Endometrium (tissue), 2 donors: ENCODE measurements around the gene PHF21B.
A peak's percentile ranks its signal among the peaks of the same experiment; 100 is the strongest.

Experiments used
- FAIRE-seq: peaks from 2 replicates; lab custom pipeline; 2012; peaks lifted over from hg19 to GRCh38; lab: Jason Lieb, UNC
- donor health status: control.
- donor health status: control.

PHF21B gene

DNA sequence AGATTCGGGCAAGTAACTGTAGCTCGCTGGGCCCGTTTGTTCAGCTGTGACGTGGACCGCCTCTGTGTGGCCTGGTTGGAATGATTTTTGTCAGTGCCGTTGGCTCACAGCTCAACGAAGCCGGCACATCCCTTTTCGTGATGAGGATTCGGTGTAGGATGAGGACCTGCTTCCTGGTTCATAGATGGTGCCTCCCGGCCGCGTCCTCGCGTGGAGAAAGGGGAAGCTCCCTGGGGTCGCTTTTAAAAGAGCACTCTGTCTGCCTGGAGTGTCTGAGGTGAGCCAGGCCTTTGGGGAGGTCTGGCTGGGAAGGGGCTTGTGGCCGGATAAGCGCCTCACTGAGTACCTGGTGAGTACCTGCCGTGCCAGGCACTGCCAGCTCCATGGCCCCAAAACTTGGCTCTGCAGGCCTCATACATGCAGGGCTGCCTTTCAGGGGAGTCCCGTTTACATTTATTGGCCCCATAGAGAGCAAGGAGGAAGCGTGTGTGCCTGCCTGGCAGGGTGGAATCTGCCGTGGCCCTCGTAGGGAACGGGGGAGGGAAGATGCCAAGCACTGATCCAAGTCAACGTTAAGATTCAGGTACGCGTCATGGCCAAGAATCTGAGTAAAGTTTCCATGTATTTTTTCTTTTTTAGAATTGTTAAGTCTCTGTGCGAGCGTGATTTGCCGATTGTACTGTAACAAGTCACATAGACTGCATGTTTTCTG lies 169.0 kb downstream of the PHF21B start:
- no peak for FAIRE-seq

DNA sequence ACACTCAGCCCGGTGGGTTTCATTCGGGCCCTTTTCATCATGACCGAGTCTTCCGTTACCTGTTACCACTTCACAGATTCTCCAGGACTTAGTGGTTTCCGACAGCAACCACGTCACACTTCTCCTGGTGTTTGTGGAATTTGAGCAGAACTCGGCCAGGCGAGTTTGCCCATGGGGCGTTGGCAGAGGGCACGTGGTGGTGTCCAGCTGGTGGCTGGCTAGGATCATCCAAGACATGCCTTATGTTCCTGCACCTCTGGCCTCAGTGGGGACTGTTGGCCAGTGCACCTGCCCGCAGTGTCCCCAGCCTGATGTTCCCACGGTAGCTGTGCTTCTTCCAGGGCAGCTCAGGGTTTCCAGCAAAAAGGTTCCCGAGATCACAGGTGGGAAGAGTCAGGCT lies 170.1 kb downstream of the PHF21B start:
- no peak for FAIRE-seq

DNA sequence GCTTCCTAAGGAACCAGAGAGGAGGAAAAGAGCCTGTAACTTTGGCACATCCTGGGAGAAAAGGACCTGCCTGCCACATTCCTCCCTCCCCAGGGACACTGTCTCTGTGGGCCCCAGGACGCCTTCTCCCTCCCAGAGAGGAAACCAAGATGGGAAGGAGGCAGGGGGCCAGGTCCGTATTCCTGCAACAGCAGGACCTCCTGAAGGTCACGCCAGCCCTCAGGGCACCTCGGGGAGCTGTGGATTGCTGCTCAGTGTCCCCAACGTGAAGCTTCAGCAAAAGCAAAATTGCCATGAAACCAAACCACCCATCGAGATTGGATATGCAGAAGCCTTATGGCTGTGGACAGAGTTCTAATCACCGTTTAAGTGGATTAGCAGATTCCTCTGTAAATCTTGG lies 170.7 kb downstream of the PHF21B start:
- FAIRE-seq: no peak

DNA sequence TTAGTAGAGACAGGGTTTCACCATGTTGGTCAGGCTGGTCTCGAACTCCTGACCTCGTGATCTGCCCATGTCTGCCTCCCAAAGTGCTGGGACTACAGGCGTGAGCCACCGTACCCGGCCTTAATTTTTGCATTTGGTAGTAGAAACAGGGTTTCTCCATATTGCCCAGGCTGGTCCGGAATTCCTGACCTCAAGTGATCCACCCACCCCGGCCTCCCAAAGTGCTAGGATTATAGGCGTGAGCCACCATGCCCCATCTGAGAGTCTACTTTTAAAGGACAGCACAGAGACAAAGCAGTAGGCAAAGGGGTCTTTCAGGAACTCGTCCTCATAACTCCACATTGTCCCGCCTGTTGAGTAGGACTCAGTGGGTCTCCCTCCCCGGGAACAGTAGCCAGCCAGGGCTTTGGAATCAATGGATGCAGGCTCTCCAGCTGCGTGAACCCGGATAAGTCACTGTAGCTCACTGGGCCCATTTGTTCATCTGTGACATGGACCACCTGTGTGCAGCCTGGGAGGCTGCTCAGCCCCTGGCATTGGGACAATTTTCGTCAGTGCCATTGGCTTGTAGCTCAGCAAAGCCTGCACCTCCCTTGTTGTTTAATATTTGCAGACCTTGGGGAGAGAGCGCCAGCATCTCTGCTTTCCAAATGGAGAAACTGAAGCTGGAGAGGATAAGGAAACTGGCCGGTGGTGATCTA lies 171.3 kb downstream of the PHF21B start:
- FAIRE-seq: no peak

DNA sequence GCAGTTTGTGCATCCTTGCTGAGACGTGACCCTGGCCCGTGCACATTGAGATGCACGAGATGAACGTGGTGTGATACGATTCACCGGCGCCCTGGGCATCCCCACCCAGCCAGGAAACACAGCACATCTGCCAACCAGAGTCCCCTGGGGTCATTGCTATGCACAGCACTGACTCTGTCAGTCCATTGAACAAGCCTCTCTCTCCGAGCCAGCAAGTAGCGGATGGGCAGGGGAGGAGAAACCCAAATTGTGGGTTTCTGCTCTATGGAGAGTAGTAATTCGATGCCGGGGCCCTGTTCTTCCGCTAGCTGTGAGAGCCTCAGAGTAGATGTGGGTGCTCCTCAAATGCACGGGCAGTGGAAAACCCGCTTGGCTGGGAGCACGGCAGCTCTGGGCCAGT lies 172.3 kb downstream of the PHF21B start:
- FAIRE-seq: no peak

DNA sequence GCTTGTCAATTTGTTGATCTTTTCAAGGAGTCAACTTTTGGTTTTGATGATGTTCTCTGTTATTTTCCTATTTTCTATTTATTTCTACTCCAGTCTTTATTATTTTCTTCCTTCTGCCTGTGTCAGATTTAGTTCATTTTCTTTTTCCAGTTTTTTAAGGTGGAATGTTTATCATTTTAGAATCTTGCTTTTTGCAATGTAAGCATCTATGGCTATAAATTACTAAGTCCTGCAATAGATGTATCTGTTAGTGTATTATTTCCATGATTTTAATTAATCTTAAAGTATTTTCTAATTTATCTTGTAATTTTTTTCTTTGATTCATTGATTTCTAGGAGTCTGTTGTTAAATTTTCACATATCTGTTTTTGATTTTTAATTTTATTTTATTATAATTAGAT lies 175.7 kb downstream of the PHF21B start:
- peak; percentile 63 for FAIRE-seq

DNA sequence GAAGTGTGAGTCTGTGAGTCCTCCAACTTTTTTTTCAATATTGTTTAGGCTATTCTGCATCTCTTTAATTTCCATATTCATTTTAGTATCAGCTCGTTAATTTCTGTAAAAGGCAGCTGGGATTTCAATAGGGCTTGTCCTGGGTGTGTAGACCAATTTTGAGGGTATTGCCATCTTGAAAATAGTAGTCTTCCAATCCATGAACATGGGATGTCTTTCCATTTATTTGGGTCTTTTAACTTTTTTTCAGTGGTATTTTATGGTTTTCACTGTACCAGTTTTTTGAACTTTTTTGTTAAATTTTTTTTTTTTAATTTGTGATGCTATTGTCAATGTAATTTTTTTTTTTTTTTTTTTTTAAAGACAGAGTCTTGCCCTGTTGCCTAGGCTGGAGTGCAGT lies 177.9 kb downstream of the PHF21B start:
- FAIRE-seq: no peak
